Kidney (tissue), 14 donors: ENCODE data around the gene ADCY4. TPM values are rescaled to one million over a fixed set of nuclear protein-coding genes. Genes with fewer than 3 reads are reported as not detected.

ENCODE experiments used
- DNase-seq, 5 donors: peaks; one replicate each; pipeline ENCODE4 v3.0.0-alpha.2; 2013 to 2020
- FAIRE-seq: peaks from 2 replicates; lab custom pipeline; 2012; peaks lifted over from hg19 to GRCh38; lab: Jason Lieb, UNC
- H3K27ac ChIP-seq, 2 donors: one replicate each; pipeline ENCODE4 v1.7.0; 2013; ENCODE audit warnings: low read depth in 2 of 2, low read length in 2 of 2, inconsistent platforms in 1 of 2
- H3K27me3 ChIP-seq: one replicate; pipeline ENCODE4 v1.7.1; 2013; ENCODE audit warnings: low read length, inconsistent platforms; ENCODE audit not compliant: control insufficient read depth, insufficient read depth
- H3K36me3 ChIP-seq, 3 donors: one replicate each; pipeline versions ENCODE4 v1.7.0 to v1.7.1; 2013; ENCODE audit warnings: low read length in 3 of 3, control low read depth in 1 of 3, inconsistent platforms in 1 of 3; ENCODE audit not compliant: insufficient read depth in 3 of 3, control insufficient read depth in 2 of 3
- H3K4me1 ChIP-seq, 3 donors: one replicate each; pipeline versions ENCODE4 v1.7.0 to v1.7.1; 2013; ENCODE audit warnings: low read length in 3 of 3, inconsistent platforms in 1 of 3, low read depth in 1 of 3; ENCODE audit not compliant: control insufficient read depth in 2 of 3, insufficient read depth in 2 of 3
- H3K4me3 ChIP-seq, 3 donors: one replicate each; pipeline versions ENCODE4 v1.7.0 to v1.8.1; 2013; ENCODE audit warnings: low read length in 3 of 3, control low read depth in 1 of 3, inconsistent platforms in 1 of 3
- H3K9ac ChIP-seq, 3 donors: one replicate each; pipeline versions ENCODE4 v1.7.0 to v1.7.1; 2013; ENCODE audit warnings: low read length in 3 of 3, control low read depth in 1 of 3, inconsistent platforms in 1 of 3
- H3K9me3 ChIP-seq, 3 donors: one replicate each; pipeline versions ENCODE4 v1.7.0 to v1.7.1; 2013; ENCODE audit warnings: low read length in 3 of 3, control low read depth in 1 of 3, inconsistent platforms in 1 of 3; ENCODE audit not compliant: control insufficient read depth in 2 of 3, insufficient read depth in 1 of 3
- CTCF ChIP-seq: IDR thresholded peaks from 3 replicates; pipeline ENCODE4 v1.5.1; 2012; ENCODE audit warnings: mild to moderate bottlenecking, moderate library complexity, borderline replicate concordance; ENCODE audit not compliant: insufficient read depth; ENCODE audit errors: extremely low read depth
- intact Hi-C: fragments of 100-400 bp; cut with DNase I; formaldehyde crosslinking; loops from one replicate; pipeline ENCODE4 v1.11.1; 2022
- polyA plus RNA-seq: library from polyadenylated mRNA; stranded (reverse); fragments of 350-450 nt; fragmentation: Illumina TruSeq; extraction: RNeasy Lipid Tissue Mini Kit (QIAGEN cat#74804); gene quantifications from one replicate; pipeline ENCODE4 v1.2.3, GENCODE V29; 2014; ENCODE audit warnings: low read depth, low replicate concordance; ENCODE audit not compliant: insufficient read depth
- total RNA-seq: library from RNA; stranded (reverse); fragmentation: NEBNext Ultra II Directional; extraction: Animal tissue kit (Norgen Biotek cat#: 25700); gene quantifications from one replicate; pipeline ENCODE4 v1.2.1, GENCODE V29; 2021
- donor health status: control.
- donor health status: control.
- donor health status: control.
- donor health status: control.
- donor health status: control.
- donor health status: DM: yes; HTN: yes; CAD: no.
- donor health status: Normal renal cell carcinoma (clear cell type).

The ADCY4 gene
- total and polyA plus RNA-seq, 2 donors from 2014 or later, result 19.2 to 57.5 TPM

GRCh38 chr14:24300326-24300980 lies 34.4 kb downstream of the ADCY4 start:
- H3K4me1 ChIP-seq, result peaks cover 0 to 17% (median 8%) of the 10 kb centered on the region in 3 donors
- H3K9me3 ChIP-seq, result no peaks in the 10 kb centered on the region
- no peak for TF ChIP-seq CTCF
- FAIRE-seq, result no peak
- H3K4me3 ChIP-seq, result peak overlapping the region; percentile 71 to 95 (median 92)
- DNase-seq, result no peak
- H3K9ac ChIP-seq, result peak overlapping the region; percentile 75 to 86 (median 83)
- H3K27me3 ChIP-seq, result no peaks in the 10 kb centered on the region
- H3K36me3 ChIP-seq, result peaks cover 14 to 56% (median 40%) of the 10 kb centered on the region in 3 donors
- no peak overlapping the region for H3K27ac ChIP-seq
- intact Hi-C loops, result loop anchor here (10.0 kb wide), 1 partner anchor 46 kb away; no protein-coding TSS in a partner anchor

- Histone ChIP-seq H3K27ac (peak within 1 kb of the TSS; percentile 76 to 80), H3K4me1 (peaks cover 0 to 17% (median 8%) of the 10 kb centered on the region in 3 donors), H3K36me3 (peaks cover 12 to 48% (median 32%) of the 10 kb centered on the region in 3 donors), H3K9ac (peak within 1 kb of the TSS; percentile 75 to 86 (median 83)), H3K27me3 (no peaks in the 10 kb centered on the region), H3K9me3 (no peaks in the 10 kb centered on the region), H3K4me3 (peak within 1 kb of the TSS; percentile 71 to 95 (median 92))
- FAIRE-seq (no peak), DNase-seq (peak; percentile 93 to 97 (median 96))
- intact Hi-C loops, result loop anchor here (10.0 kb wide), 1 partner anchor 45 kb away; no protein-coding TSS in a partner anchor
- peak; percentile 17 for TF ChIP-seq CTCF
Observed at GRCh38 chr14:24299255-24300191, 35.3 kb downstream of the ADCY4 start, which contains the start of the genes DHRS1 and NOP9. Gene DHRS1, minus strand, starts transcription at chr14:24299780. Its CDS starts 674 bp downstream, at chr14:24299106. Gene NOP9, plus strand, starts transcription at chr14:24299850. Its CDS starts 105 bp downstream, at chr14:24299955.

DNA sequence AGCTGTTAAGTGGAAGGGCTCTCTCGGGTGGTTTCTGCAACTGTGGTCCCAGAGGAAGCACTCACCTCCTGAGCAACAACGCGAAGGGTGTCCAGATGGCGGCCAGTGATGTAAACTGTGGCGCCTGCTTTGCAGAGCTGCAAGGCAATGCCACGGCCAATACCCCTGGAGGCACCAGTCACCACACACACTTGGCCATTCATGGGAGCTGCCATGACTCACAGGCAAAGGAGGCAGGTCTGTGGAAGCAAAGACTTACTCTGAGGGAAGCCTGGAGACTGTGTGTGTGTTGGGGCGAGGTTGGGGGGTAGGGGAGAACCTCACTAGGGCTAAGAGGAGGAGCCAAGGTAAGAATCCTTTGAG lies 36.0 kb downstream of the ADCY4 start:
- H3K36me3 ChIP-seq, result peaks cover 12 to 41% (median 25%) of the 10 kb centered on the region in 3 donors
- peak overlapping the region; percentile 60 to 86 (median 77) for H3K9ac ChIP-seq
- intact Hi-C loops, result no loop called here
- no peaks in the 10 kb centered on the region for H3K9me3 ChIP-seq
- H3K27me3 ChIP-seq, result no peaks in the 10 kb centered on the region
- no peak for FAIRE-seq
- DNase-seq, result no peak
- TF ChIP-seq CTCF, result no peak
- peaks cover 0 to 17% (median 8%) of the 10 kb centered on the region in 3 donors for H3K4me1 ChIP-seq
- peak overlapping the region; percentile 76 to 80 for H3K27ac ChIP-seq
- peak overlapping the region; percentile 71 to 95 (median 92) for H3K4me3 ChIP-seq
